Heart left ventricle (tissue), 13 donors: ENCODE results near the gene ITPR2.

Experiments used
- CTCF ChIP-seq, 12 donors: fragments of 200-600 bp; sonication (generic) in 4 of 12; IDR thresholded peaks; one replicate each; pipeline versions ENCODE4 v1.5.0 to v1.8.0; 2018 to 2022; ENCODE audit warnings: antibody characterized with exemption in 12 of 12, mild to moderate bottlenecking in 5 of 12
- POLR2A ChIP-seq, 2 donors: fragments of 450-650 bp; IDR thresholded peaks; one replicate each; pipeline ENCODE4 v1.6.1; 2017; ENCODE audit warnings: antibody characterized with exemption in 2 of 2, mild to moderate bottlenecking in 2 of 2, moderate library complexity in 2 of 2
- donor health status: ischemic (EF 13 %, LVEDD 7.1; RV severe dilation, severe dysfunction).
- donor health status: DM: no; HTN: yes; CAD: no.
- donor health status: DM: no; HTN: no; CAD: no.
- donor health status: ischemic (EF 25% LVEDD 6.9; RV normal size, moderate dysfunction).
- donor health status: ischemic (EF 25% LVEDD 5.7; RV mildly dilated, moderate dysfunction).
- donor health status: ischemic (EF 35%, LVEDD 5.7; RV mildly dilated, moderate dysfunction).
- donor health status: nonischemic (EF 11% LVEDD 7.7; RV severe dilation, severe dysfunction).
- donor health status: DM: yes; HTN: yes; CAD: no.
- donor health status: PGD.
- donor health status: ischemic (EF 29% LVEDD 5.4; RV normal size, mild dysfunction).
- donor health status: nonischemic (EF 23%, LVEDD 6.1; RV moderate dilation, normal function).

- no peak for TF ChIP-seq CTCF (IDR thresholded peaks at IDR 0.05)
- no peak for TF ChIP-seq POLR2A (IDR thresholded peaks at IDR 0.05)
These were observed 64.1 kb downstream of the ITPR2 start for GRCh38 chr12:26768611-26769603.
